H1 (cell line): ENCODE results near the gene KCNQ2. TPM values are rescaled to one million over a fixed set of nuclear protein-coding genes. Genes with fewer than 3 reads are reported as not detected.

Experiments
- CTCF ChIA-PET: fragments of 300-600 bp; sonication (Branson Sonifier 250); formaldehyde crosslinking; loops from one replicate; lab custom pipeline; 2021; ENCODE audit not compliant: partially characterized antibody; lab: Charles Lee
- POLR2A ChIA-PET: fragments of 300-600 bp; sonication (Branson Sonifier 250); formaldehyde crosslinking; loops from one replicate; lab custom pipeline; 2021; ENCODE audit warnings: inconsistent platforms; ENCODE audit not compliant: partially characterized antibody; lab: Charles Lee
- DNase-seq, 2 experiments: peaks; one replicate each; pipeline versions ENCODE4 v3.0.0 to v3.0.0-alpha.2; 2010 to 2022; ENCODE audit warnings: low spot score in 2 of 2, low read depth in 1 of 2, mixed read lengths in 1 of 2
- FAIRE-seq: peaks from 2 replicates; lab custom pipeline; 2011; peaks lifted over from hg19 to GRCh38; lab: Jason Lieb, UNC
- H2AFZ ChIP-seq: 2 replicates; pipeline ENCODE4 v1.8.1; 2012; ENCODE audit warnings: low read length, inconsistent platforms
- H2AK5ac ChIP-seq: 2 replicates; pipeline ENCODE4 v1.6.1; 2013; ENCODE audit warnings: low read depth, low read length
- H2BK120ac ChIP-seq: replicated peaks from 2 replicates; pipeline ENCODE3; 2013; ENCODE audit warnings: low read depth, low read length, inconsistent platforms
- H2BK12ac ChIP-seq: 2 replicates; pipeline ENCODE4 v1.6.1; 2013; ENCODE audit warnings: low read depth, low read length
- H2BK15ac ChIP-seq: 2 replicates; pipeline ENCODE4 v1.6.1; 2013; ENCODE audit warnings: low read length
- H2BK20ac ChIP-seq: 2 replicates; pipeline ENCODE4 v1.6.1; 2013; ENCODE audit warnings: low read length
- H2BK5ac ChIP-seq: 2 replicates; pipeline ENCODE4 v1.6.1; 2013; ENCODE audit warnings: low read depth, low read length
- H3K14ac ChIP-seq: 2 replicates; pipeline ENCODE4 v1.6.1; 2013; ENCODE audit warnings: inconsistent platforms; ENCODE audit not compliant: insufficient read length
- H3K18ac ChIP-seq: 2 replicates; pipeline ENCODE4 v1.6.1; 2013; ENCODE audit warnings: low read length; ENCODE audit errors: extremely low read depth
- H3K23ac ChIP-seq: 2 replicates; pipeline ENCODE4 v1.6.1; 2013; ENCODE audit warnings: inconsistent platforms; ENCODE audit not compliant: insufficient read length
- H3K23me2 ChIP-seq: 2 replicates; pipeline ENCODE4 v1.6.1; 2013; ENCODE audit warnings: low read depth, low read length
- H3K27ac ChIP-seq: 2 replicates; pipeline ENCODE4 v1.6.1; 2011; ENCODE audit warnings: low read depth, low read length, inconsistent platforms
- H3K27me3 ChIP-seq, 4 experiments: replicated peaks in 1 of 4; 1 replicate in 1 of 4; 2 replicates in 3 of 4; pipeline versions ENCODE4 v1.6.1 to v1.8.1; 2011 to 2013; ENCODE audit warnings: low read length in 3 of 4, mild to moderate bottlenecking in 3 of 4, inconsistent platforms in 2 of 4, mixed read lengths in 2 of 4, moderate library complexity in 1 of 4; ENCODE audit not compliant: control insufficient read depth in 3 of 4, insufficient read depth in 3 of 4; ENCODE audit errors: extremely low read depth in 1 of 4
- H3K36me3 ChIP-seq, 4 experiments: 2 replicates each; pipeline versions ENCODE4 v1.6.1 to v1.8.1; 2011 to 2013; ENCODE audit warnings: mild to moderate bottlenecking in 4 of 4, low read length in 3 of 4, moderate library complexity in 2 of 4, control low read depth in 1 of 4, inconsistent platforms in 1 of 4; ENCODE audit not compliant: insufficient read depth in 4 of 4, control insufficient read depth in 2 of 4
- H3K4ac ChIP-seq: replicated peaks from 2 replicates; pipeline ENCODE3; 2013; ENCODE audit warnings: low read length, low read depth, mixed read lengths, inconsistent platforms; ENCODE audit not compliant: insufficient read length
- H3K4me1 ChIP-seq, 4 experiments: replicated peaks in 1 of 4; 1 replicate in 1 of 4; 2 replicates in 3 of 4; pipeline versions ENCODE4 v1.6.1 to v1.8.1; 2011 to 2013; ENCODE audit warnings: low read length in 3 of 4, inconsistent platforms in 2 of 4, mixed read lengths in 1 of 4; ENCODE audit not compliant: insufficient read depth in 4 of 4, control insufficient read depth in 3 of 4
- H3K4me2 ChIP-seq, 2 experiments: 2 replicates each; pipeline versions ENCODE4 v1.6.1 to v1.8.1; 2011 to 2013; ENCODE audit warnings: low read depth in 2 of 2, low read length in 2 of 2, control low read depth in 1 of 2, inconsistent platforms in 1 of 2, mild to moderate bottlenecking in 1 of 2; ENCODE audit not compliant: insufficient read depth in 1 of 2
- H3K4me3 ChIP-seq, 4 experiments: fragments of 200-600, 300-600 bp in 1 of 4; sonication (generic), shearing (Covaris generic), sonication (Bioruptor Twin) in 1 of 4; 2 replicates each; pipeline versions ENCODE4 v1.5.1 to v1.8.1; 2011 to 2016; ENCODE audit warnings: low read length in 4 of 4, low read depth in 3 of 4, control low read depth in 2 of 4, inconsistent platforms in 2 of 4, mild to moderate bottlenecking in 2 of 4, mixed read lengths in 1 of 4, moderate library complexity in 1 of 4; ENCODE audit not compliant: insufficient read depth in 2 of 4; ENCODE audit errors: extremely low read depth in 1 of 4
- H3K56ac ChIP-seq: replicated peaks from 2 replicates; pipeline ENCODE3; 2013; ENCODE audit warnings: low read depth, mild to moderate bottlenecking, mixed read lengths, low read length, inconsistent platforms; ENCODE audit not compliant: insufficient read length
- H3K79me1 ChIP-seq: 2 replicates; pipeline ENCODE4 v1.6.1; 2013; ENCODE audit warnings: low read depth, low read length, control low read depth
- H3K79me2 ChIP-seq, 2 experiments: 2 replicates each; pipeline versions ENCODE4 v1.6.1 to v1.8.1; 2012 to 2013; ENCODE audit warnings: low read length in 2 of 2, mild to moderate bottlenecking in 2 of 2, inconsistent platforms in 1 of 2; ENCODE audit not compliant: insufficient read depth in 2 of 2, control insufficient read depth in 1 of 2
- H3K9ac ChIP-seq, 4 experiments: replicated peaks in 1 of 4; 1 replicate in 1 of 4; 2 replicates in 3 of 4; pipeline versions ENCODE4 v1.6.1 to v1.8.1; 2011 to 2013; ENCODE audit warnings: low read depth in 3 of 4, low read length in 3 of 4, control low read depth in 2 of 4, mild to moderate bottlenecking in 2 of 4, moderate library complexity in 2 of 4, inconsistent platforms in 1 of 4; ENCODE audit errors: extremely low read depth in 1 of 4
- H3K9me3 ChIP-seq, 2 experiments: 2 replicates each; pipeline versions ENCODE4 v1.6.1 to v1.8.1; 2012 to 2013; ENCODE audit warnings: mild to moderate bottlenecking in 2 of 2, moderate library complexity in 2 of 2, control low read depth in 1 of 2, inconsistent platforms in 1 of 2, low read depth in 1 of 2, low read length in 1 of 2, mixed read lengths in 1 of 2; ENCODE audit not compliant: insufficient read depth in 2 of 2
- H4K20me1 ChIP-seq, 2 experiments: replicated peaks in 1 of 2; 2 replicates each; pipeline versions ENCODE3 to v1.8.1; 2011 to 2013; ENCODE audit warnings: inconsistent platforms in 2 of 2, low read length in 2 of 2, mild to moderate bottlenecking in 1 of 2; ENCODE audit not compliant: insufficient read depth in 2 of 2, control insufficient read depth in 1 of 2
- H4K5ac ChIP-seq: 2 replicates; pipeline ENCODE4 v1.6.1; 2013; ENCODE audit warnings: low read length, low read depth, mixed read lengths, inconsistent platforms; ENCODE audit not compliant: insufficient read length
- H4K8ac ChIP-seq: 2 replicates; pipeline ENCODE4 v1.8.0; 2013; ENCODE audit warnings: mild to moderate bottlenecking, moderate library complexity, low read length, inconsistent platforms; ENCODE audit not compliant: insufficient read depth; ENCODE audit errors: extremely low read depth
- H4K91ac ChIP-seq: replicated peaks from 2 replicates; pipeline ENCODE3; 2013; ENCODE audit warnings: low read length, mixed read lengths, inconsistent platforms; ENCODE audit not compliant: insufficient read length
- BCL11A ChIP-seq, 2 experiments: IDR thresholded peaks; one replicate each; pipeline ENCODE4 v1.6.1; 2011; ENCODE audit warnings: low read depth in 2 of 2, low read length in 2 of 2, mild to moderate bottlenecking in 2 of 2
- RFX5 ChIP-seq: IDR thresholded peaks from 2 replicates; pipeline ENCODE4 v1.6.1; 2011; ENCODE audit warnings: low read depth, low read length, improper control_type of control experiment, borderline replicate concordance
- WGBS, 2 experiments: shearing (Covaris generic) in 1 of 2; methylation state at CpG; one replicate each; pipeline versions ENCODE4 v1.1.6 to v1.1.7; 2013 to 2015; ENCODE audit warnings: low lambda C conversion rate in 2 of 2, mixed read lengths in 2 of 2, inconsistent platforms in 1 of 2, low coverage in 1 of 2, missing lambda C conversion rate in 1 of 2; ENCODE audit not compliant: insufficient replicate concordance in 2 of 2, insufficient coverage in 1 of 2, insufficient read length in 1 of 2; ENCODE audit errors: extremely low coverage in 1 of 2, missing lambda C conversion rate in 1 of 2; 5-methylcytosine and 5-hydroxymethylcytosine counted together
- polyA plus RNA-seq, 7 experiments: library from polyadenylated mRNA; depleted of rRNA in 3 of 7; stranded (reverse) in 5 of 7; unstranded in 2 of 7; fragments of >200 nt in 5 of 7; fragments of 200-250 nt in 2 of 7; gene quantifications; 1 replicate in 5 of 7; 2 replicates in 1 of 7; 4 replicates in 1 of 7; pipeline versions ENCODE4 v1.2.1 to v1.2.3, GENCODE V29; 2011 to 2013; ENCODE audit warnings: missing spikeins in 2 of 7, mixed read lengths in 2 of 7
- total RNA-seq: library from RNA; stranded (reverse); fragmentation: NEBNext Ultra II Directional; extraction: Animal tissue kit (Norgen Biotek cat#: 25700); gene quantifications from 2 replicates; pipeline ENCODE4 v1.2.1, GENCODE V29; 2021

Gene KCNQ2
- total and polyA plus RNA-seq, 2 of the 8 experiments (the other 6 are each of a cell fraction or from before 2014, with no cell fraction given), result 82.6 to 243 TPM

DNA sequence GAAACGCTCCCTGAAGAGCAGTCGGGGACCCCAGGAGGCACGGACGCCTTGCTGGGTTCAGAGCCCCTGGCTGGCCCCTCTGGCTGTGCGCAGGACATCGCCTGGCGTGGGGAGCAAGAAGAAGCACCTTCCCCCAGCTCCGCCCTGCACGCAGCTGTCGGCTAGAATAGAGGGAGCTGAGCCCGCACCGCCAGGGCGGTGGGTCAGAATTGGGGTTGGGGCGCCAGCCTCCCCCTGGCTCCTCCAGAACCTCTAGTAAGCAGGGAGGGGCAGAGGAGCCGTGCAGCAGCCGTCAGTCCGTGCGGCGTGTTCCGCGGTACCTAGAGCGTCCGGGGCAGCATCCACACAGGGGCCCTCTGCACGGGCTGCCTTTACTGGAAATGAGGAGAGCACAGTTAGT, 53.2 kb downstream of the KCNQ2 start:
- no peak for FAIRE-seq
- no peak overlapping the region for H3K9ac ChIP-seq

More for the DNA sequence above, 53.2 kb downstream of the KCNQ2 start:
- Histone ChIP-seq H4K20me1 (no peaks in the 10 kb centered on the region), H3K27me3 (no peaks in the 10 kb centered on the region; a peak in 1 of 7 replicates), H2BK20ac (no peak overlapping the region), H3K27ac (no peak overlapping the region), H3K56ac (no peak overlapping the region), H3K79me1 (no peaks in the 10 kb centered on the region), H2BK15ac (no peak overlapping the region), H3K36me3 (no peaks in the 10 kb centered on the region), H3K23me2 (no peaks in the 10 kb centered on the region), H2BK12ac (no peak overlapping the region), H3K18ac (no peak overlapping the region), H2AK5ac (no peak overlapping the region), H3K79me2 (no peaks in the 10 kb centered on the region), H3K4me2 (no peak overlapping the region), H3K4me1 (peaks cover 0 to 11% (median 1%) of the 10 kb centered on the region in 4 experiments; a peak in 4 of 7 replicates), H3K9me3 (no peaks in the 10 kb centered on the region), H4K91ac (no peak overlapping the region), H2AFZ (no peak overlapping the region), H3K4ac (no peak overlapping the region), H2BK120ac (no peak overlapping the region), H4K8ac (no peak overlapping the region), H3K4me3 (no peak overlapping the region), H2BK5ac (no peak overlapping the region), H4K5ac (no peak overlapping the region), H3K23ac (no peak overlapping the region), H3K14ac (no peak overlapping the region)
- no peak for TF ChIP-seq BCL11A (IDR thresholded peaks at IDR 0.05; ENCODE audit: low read depth in 2 of 2, low read length in 2 of 2)
- TF ChIP-seq RFX5, result no peak
- POLR2A ChIA-PET, result interaction anchor here (0.7 to 1.3 kb wide), 2 partner anchors 9 to 41 kb away, joined by 3 read pairs; no protein-coding TSS in a partner anchor
- 91% methylated on average over 17 of the region's 24 CpGs; no CpG with 5 or more reads in 1 of the 2 experiments for WGBS, 2 experiments
- CTCF ChIA-PET, result interaction anchor here (0.7 to 1.6 kb wide), 2 partner anchors 110 to 523 kb away, joined by 5 to 6 read pairs; no protein-coding TSS in a partner anchor
- no peak for DNase-seq
